ENCODE measurements around the gene NEU3. TPM values are rescaled to one million over a fixed set of nuclear protein-coding genes. Genes with fewer than 3 reads are reported as not detected.

Gene NEU3
- total RNA-seq, 1 experiment from 2014 or later = 9.9 TPM

- TF ChIP-seq, protein P1, sequence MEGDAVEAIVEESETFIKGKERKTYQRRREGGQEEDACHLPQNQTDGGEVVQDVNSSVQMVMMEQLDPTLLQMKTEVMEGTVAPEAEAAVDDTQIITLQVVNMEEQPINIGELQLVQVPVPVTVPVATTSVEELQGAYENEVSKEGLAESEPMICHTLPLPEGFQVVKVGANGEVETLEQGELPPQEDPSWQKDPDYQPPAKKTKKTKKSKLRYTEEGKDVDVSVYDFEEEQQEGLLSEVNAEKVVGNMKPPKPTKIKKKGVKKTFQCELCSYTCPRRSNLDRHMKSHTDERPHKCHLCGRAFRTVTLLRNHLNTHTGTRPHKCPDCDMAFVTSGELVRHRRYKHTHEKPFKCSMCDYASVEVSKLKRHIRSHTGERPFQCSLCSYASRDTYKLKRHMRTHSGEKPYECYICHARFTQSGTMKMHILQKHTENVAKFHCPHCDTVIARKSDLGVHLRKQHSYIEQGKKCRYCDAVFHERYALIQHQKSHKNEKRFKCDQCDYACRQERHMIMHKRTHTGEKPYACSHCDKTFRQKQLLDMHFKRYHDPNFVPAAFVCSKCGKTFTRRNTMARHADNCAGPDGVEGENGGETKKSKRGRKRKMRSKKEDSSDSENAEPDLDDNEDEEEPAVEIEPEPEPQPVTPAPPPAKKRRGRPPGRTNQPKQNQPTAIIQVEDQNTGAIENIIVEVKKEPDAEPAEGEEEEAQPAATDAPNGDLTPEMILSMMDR (conservative IDR thresholded peaks at IDR 0.05) = no peak
- no peak for TF ChIP-seq EZH2 (IDR thresholded peaks at IDR 0.05; ENCODE audit: low read depth)
- no peak for DNase-seq
- H3K36me3 ChIP-seq (ENCODE audit: low read depth) = peaks cover 16% of the 10 kb centered on the region; the same call in 1 of the 2 replicates
- H3K4me3 ChIP-seq = no peak overlapping the region
- CTCF ChIA-PET = no interaction called here
- BruUV-seq (replicated peaks) = no TSS peak
- H3K27ac ChIP-seq = no peak overlapping the region
- no peaks in the 10 kb centered on the region for H3K27me3 ChIP-seq (ENCODE audit: insufficient read depth, low read depth)
- no peaks in the 10 kb centered on the region for H3K9me3 ChIP-seq (ENCODE audit: insufficient read depth, low read depth)
- no peaks in the 10 kb centered on the region; the same call in 1 of the 2 replicates for H3K79me2 ChIP-seq (ENCODE audit: low read depth)
- intact Hi-C loops (cut with micrococcal nuclease; ENCODE audit: unreplicated experiment) = no loop called here
- peaks cover 18% of the 10 kb centered on the region for H4K20me1 ChIP-seq (ENCODE audit: insufficient read depth)
- no peaks in the 10 kb centered on the region for H3K9me2 ChIP-seq (ENCODE audit: insufficient read depth)
- no peaks in the 10 kb centered on the region for H3F3A ChIP-seq (ENCODE audit: insufficient read depth, low read depth)
- POLR2A ChIA-PET (ENCODE audit: unreplicated experiment) = no interaction called here
- no peak overlapping the region for H3K4me2 ChIP-seq
- no peak overlapping the region for H2AFZ ChIP-seq
- no peaks in the 10 kb centered on the region for H3K4me1 ChIP-seq (replicated peaks; ENCODE audit: insufficient read depth)
Measured at GRCh38 chr11:74978041-74978440, 10.7 kb upstream of the NEU3 start.

DNA sequence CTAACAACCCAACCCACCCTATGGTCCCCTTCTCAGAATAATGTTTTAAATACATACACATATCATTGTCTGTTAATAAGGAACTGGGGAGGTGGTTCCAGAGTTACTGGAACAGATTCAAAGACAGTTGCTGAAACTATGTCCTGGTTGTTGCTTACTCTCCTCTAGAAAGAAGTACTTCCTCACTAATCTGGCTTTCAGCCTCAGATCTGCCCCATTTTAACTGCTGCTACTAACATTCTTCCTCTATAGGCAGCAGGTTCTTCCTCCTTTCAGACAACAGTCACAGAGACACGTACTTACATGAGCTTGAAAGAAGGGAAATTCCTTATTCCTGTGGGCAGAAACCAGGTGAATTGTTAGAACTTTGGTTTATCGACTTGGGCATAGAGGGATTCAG, 8.1 kb upstream of the NEU3 start:
- H3K27ac ChIP-seq = no peak overlapping the region
- no peaks in the 10 kb centered on the region for H3K79me2 ChIP-seq (ENCODE audit: low read depth)
- POLR2A ChIA-PET (ENCODE audit: unreplicated experiment) = no interaction called here
- H3K27me3 ChIP-seq (ENCODE audit: insufficient read depth, low read depth) = no peaks in the 10 kb centered on the region
- H3K36me3 ChIP-seq (ENCODE audit: low read depth) = 0 out of 2 replicates have a peak, but pooled peaks cover 3% of the 10 kb centered on the region
- CTCF ChIA-PET = no interaction called here
- TF ChIP-seq EZH2 (IDR thresholded peaks at IDR 0.05; ENCODE audit: low read depth) = no peak
- TF ChIP-seq, protein P1 (conservative IDR thresholded peaks at IDR 0.05) = no peak
- no TSS peak for BruUV-seq (replicated peaks)
- no peak overlapping the region for H2AFZ ChIP-seq
- no peaks in the 10 kb centered on the region for H4K20me1 ChIP-seq (ENCODE audit: insufficient read depth)
- intact Hi-C loops (cut with micrococcal nuclease; ENCODE audit: unreplicated experiment) = no loop called here
- DNase-seq = no peak
- H3K4me1 ChIP-seq (replicated peaks; ENCODE audit: insufficient read depth) = no peaks in the 10 kb centered on the region
- no peak overlapping the region for H3K4me3 ChIP-seq
- H3F3A ChIP-seq (ENCODE audit: insufficient read depth, low read depth) = 0 out of 2 replicates have a peak, but pooled peaks cover 1% of the 10 kb centered on the region
- no peak overlapping the region for H3K4me2 ChIP-seq
- H3K9me2 ChIP-seq (ENCODE audit: insufficient read depth) = no peaks in the 10 kb centered on the region
- no peaks in the 10 kb centered on the region for H3K9me3 ChIP-seq (ENCODE audit: insufficient read depth, low read depth)

DNA sequence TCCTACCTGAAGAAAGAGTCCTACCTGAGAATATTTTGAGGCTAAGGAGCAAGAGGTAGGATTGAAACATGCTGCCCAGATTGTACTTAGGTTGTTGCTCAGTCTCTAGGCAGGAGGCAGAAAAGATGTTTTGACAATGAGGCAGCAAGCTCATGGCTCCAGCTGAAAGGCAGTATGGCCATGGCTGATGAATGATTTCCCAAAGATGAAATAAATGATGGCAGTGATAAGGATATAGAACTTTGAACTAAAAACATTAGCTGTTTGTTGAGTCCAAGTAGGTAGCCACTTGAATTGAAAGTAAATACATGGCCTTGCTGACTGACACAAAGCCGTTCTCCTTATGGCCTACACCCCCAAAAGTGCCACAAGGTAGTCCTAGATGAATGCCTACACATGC, 6.8 kb upstream of the NEU3 start:
- BruUV-seq (replicated peaks) = no TSS peak
- Histone ChIP-seq H3K9me2 (ENCODE audit: insufficient read depth) (no peaks in the 10 kb centered on the region), H2AFZ (no peak overlapping the region), H3K27me3 (ENCODE audit: insufficient read depth, low read depth) (no peaks in the 10 kb centered on the region), H3K79me2 (ENCODE audit: low read depth) (no peaks in the 10 kb centered on the region), H3K36me3 (ENCODE audit: low read depth) (0 out of 2 replicates have a peak, but pooled peaks cover 3% of the 10 kb centered on the region), H3K27ac (no peak overlapping the region), H3K9me3 (ENCODE audit: insufficient read depth, low read depth) (no peaks in the 10 kb centered on the region), H3K4me3 (no peak overlapping the region), H4K20me1 (ENCODE audit: insufficient read depth) (no peaks in the 10 kb centered on the region), H3K4me1 (replicated peaks; ENCODE audit: insufficient read depth) (no peaks in the 10 kb centered on the region), H3F3A (ENCODE audit: insufficient read depth, low read depth) (0 out of 2 replicates have a peak, but pooled peaks cover 8% of the 10 kb centered on the region), H3K4me2 (no peak overlapping the region)
- CTCF ChIA-PET = no interaction called here
- DNase-seq = no peak
- intact Hi-C loops (cut with micrococcal nuclease; ENCODE audit: unreplicated experiment) = no loop called here
- POLR2A ChIA-PET (ENCODE audit: unreplicated experiment) = no interaction called here
- TF ChIP-seq, protein P1 (conservative IDR thresholded peaks at IDR 0.05) = no peak
- no peak for TF ChIP-seq EZH2 (IDR thresholded peaks at IDR 0.05; ENCODE audit: low read depth)

Data from PC-9 (cell line).